ENCODE measurements around the gene SLC23A2. TPM values are rescaled to one million over a fixed set of nuclear protein-coding genes. Genes with fewer than 3 reads are reported as not detected.

Gene SLC23A2
- total RNA-seq, 1 experiment from 2014 or later, result 16.3 TPM

DNA sequence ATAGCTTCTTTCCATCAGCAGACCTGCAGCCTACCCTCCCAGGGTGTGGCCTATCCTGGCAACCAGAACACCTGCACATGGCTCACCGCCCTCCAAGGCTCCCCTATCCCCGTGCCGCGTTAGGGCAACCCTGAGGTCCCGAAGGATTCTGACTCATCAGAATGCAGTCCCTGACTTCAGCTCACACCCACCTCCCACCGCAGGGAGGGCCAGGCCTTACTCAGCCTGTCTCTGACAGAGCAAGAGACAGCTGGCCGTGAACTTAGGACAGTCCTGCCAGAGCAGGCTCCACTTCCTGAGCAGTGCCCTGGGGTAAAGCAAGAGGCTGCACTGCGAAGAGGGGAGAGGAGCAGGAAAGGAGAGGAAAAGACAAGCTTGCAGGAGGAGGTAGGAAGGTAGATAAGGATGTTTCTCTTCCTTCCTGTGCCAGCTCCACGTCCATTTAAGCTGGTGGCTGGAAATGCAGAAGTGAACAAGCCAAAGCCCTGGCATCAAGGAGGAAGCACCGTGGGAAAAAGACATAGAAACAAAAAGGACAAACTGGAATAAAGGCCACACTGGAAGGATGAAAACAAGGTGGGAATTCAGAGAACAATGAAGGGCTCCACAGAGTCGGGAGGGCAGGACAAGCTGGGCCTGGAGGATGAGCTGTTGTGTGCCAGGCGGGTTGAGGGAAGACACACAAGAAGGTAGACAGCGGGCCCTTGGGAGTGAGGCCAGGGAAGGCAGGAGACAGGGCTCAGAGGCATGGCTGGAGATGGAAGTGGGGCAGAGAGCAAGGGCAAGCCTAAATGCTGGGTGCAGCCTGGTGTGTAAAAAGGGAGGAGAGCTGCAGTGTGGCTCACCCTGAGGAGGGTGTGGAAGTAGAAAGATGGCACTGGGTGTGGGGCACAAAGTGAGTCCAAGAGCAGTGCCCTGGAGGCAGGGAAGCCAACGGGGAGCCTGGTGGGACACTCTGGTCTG lies 102.7 kb downstream of the SLC23A2 start:
- Histone ChIP-seq H4K20me1 (ENCODE audit: insufficient read depth) (no peaks in the 10 kb centered on the region), H3K79me2 (ENCODE audit: insufficient read depth, low read length) (no peaks in the 10 kb centered on the region; the same call in 1 of the 2 replicates), H3K36me3 (ENCODE audit: control insufficient read depth in 1 of 2, insufficient read depth in 2 of 2, low read length in 2 of 2) (peaks cover 0 to 3% of the 10 kb centered on the region in 2 experiments; a peak in 1 of 4 replicates), H2AFZ (ENCODE audit: low read depth, low read length, poor library complexity, severe bottlenecking) (no peak overlapping the region), H3K4me2 (ENCODE audit: low read length) (peak overlapping the region; percentile 50), H3K4me3 (replicated peaks in 1 of 2; ENCODE audit: low read depth in 1 of 2, low read length in 2 of 2) (no peak overlapping the region), H3K9me2 (ENCODE audit: insufficient read depth) (no peaks in the 10 kb centered on the region), H3K9ac (ENCODE audit: low read length) (no peak overlapping the region), H3K4me1 (ENCODE audit: control insufficient read depth in 1 of 2, insufficient read depth in 2 of 2, low read length in 2 of 2) (peaks cover 12 to 30% of the 10 kb centered on the region in 2 experiments), H3K27me3 (ENCODE audit: insufficient read depth, low read length) (no peaks in the 10 kb centered on the region), H3K27ac (ENCODE audit: low read depth, low read length) (no peak overlapping the region), H3K9me3 (ENCODE audit: control insufficient read depth in 1 of 2, insufficient read depth in 1 of 2, low read depth in 1 of 2, low read length in 2 of 2) (no peaks in the 10 kb centered on the region)
- intact Hi-C loops (cut with micrococcal nuclease), result no loop called here
- POLR2A ChIA-PET, result interaction anchor here (0.5 kb wide), 1 partner anchor 15 kb away, joined by 3 read pairs; no protein-coding TSS in a partner anchor
- no TSS peak for BruUV-seq (replicated peaks)
- DNase-seq (ENCODE audit: low read depth, low spot score), result peak; percentile 26
- ATAC-seq, result peak; percentile 88
- TF ChIP-seq CBX3 (IDR thresholded peaks at IDR 0.05; ENCODE audit: low read depth) (peak; percentile 48; the same call in 1 of the 2 replicates), CEBPB (IDR thresholded peaks at IDR 0.05; ENCODE audit: low read depth) (no peak), SP1 (IDR thresholded peaks at IDR 0.05; ENCODE audit: low read depth) (peak; percentile 50), ZFX (IDR thresholded peaks at IDR 0.05) (no peak), JUND (IDR thresholded peaks at IDR 0.05) (0 out of 2 replicates have a peak, but pooled peaks have one; percentile 39)
- TF ChIP-seq, protein P1, sequence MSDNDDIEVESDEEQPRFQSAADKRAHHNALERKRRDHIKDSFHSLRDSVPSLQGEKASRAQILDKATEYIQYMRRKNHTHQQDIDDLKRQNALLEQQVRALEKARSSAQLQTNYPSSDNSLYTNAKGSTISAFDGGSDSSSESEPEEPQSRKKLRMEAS (IDR thresholded peaks at IDR 0.05), result peak; percentile 72
- RAD21 ChIA-PET (ENCODE audit: low non-redundant PET in 1 of 2, low total read pairs in 2 of 2, uncharacterized antibody in 2 of 2, unreplicated experiment in 2 of 2), result interaction anchor here in 1 of 2 experiments (1.0 kb wide), 1 partner anchor 58 kb away, joined by 3 read pairs; no protein-coding TSS in a partner anchor
- CTCF ChIA-PET, result no interaction called here

DNA sequence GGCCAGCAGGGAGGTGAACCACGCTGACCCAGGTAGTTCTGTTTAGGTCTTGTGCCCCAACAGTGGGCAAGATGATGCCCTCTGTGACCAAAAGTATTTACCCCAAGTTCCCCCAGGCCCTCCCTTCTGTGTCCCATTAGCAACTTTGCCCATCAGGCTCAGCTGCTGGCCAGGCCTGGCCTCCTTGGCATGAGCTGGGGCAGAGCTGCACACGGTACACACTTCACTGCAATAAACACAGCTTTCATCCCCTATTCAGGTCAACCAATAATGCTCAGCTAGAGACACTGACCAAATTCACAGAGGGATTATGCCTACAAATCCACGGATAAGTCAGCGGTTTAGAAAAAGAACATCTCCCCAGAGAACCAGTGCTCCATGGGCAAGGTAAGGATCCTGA lies 103.7 kb downstream of the SLC23A2 start:
- CTCF ChIA-PET, result no interaction called here
- peak overlapping the region; percentile 50; the same call in 1 of the 2 replicates for H3K4me2 ChIP-seq (ENCODE audit: low read length)
- BruUV-seq (replicated peaks), result no TSS peak
- no peaks in the 10 kb centered on the region for H3K9me3 ChIP-seq (ENCODE audit: control insufficient read depth in 1 of 2, insufficient read depth in 1 of 2, low read depth in 1 of 2, low read length in 2 of 2)
- H3K79me2 ChIP-seq (ENCODE audit: insufficient read depth, low read length), result no peaks in the 10 kb centered on the region
- no peak overlapping the region for H3K9ac ChIP-seq (ENCODE audit: low read length)
- no peak overlapping the region for H3K27ac ChIP-seq (ENCODE audit: low read depth, low read length)
- no peak overlapping the region for H3K4me3 ChIP-seq (replicated peaks in 1 of 2; ENCODE audit: low read depth in 1 of 2, low read length in 2 of 2)
- no peaks in the 10 kb centered on the region for H4K20me1 ChIP-seq (ENCODE audit: insufficient read depth)
- no peaks in the 10 kb centered on the region for H3K27me3 ChIP-seq (ENCODE audit: insufficient read depth, low read length)
- POLR2A ChIA-PET, result interaction anchor here (0.5 kb wide), 1 partner anchor 16 kb away, joined by 3 read pairs; no protein-coding TSS in a partner anchor
- no peak overlapping the region for H2AFZ ChIP-seq (ENCODE audit: low read depth, low read length, poor library complexity, severe bottlenecking)
- TF ChIP-seq ZFX (IDR thresholded peaks at IDR 0.05) (no peak), SP1 (IDR thresholded peaks at IDR 0.05; ENCODE audit: low read depth) (no peak)
- TF ChIP-seq, protein P1 (IDR thresholded peaks at IDR 0.05), result no peak
- peaks cover 12 to 30% of the 10 kb centered on the region in 2 experiments for H3K4me1 ChIP-seq (ENCODE audit: control insufficient read depth in 1 of 2, insufficient read depth in 2 of 2, low read length in 2 of 2)
- DNase-seq (ENCODE audit: low read depth, low spot score) (no peak), ATAC-seq (0 out of 2 replicates have a peak, but pooled peaks have one; percentile 5)
- RAD21 ChIA-PET (ENCODE audit: low non-redundant PET in 1 of 2, low total read pairs in 2 of 2, uncharacterized antibody in 2 of 2, unreplicated experiment in 2 of 2), result interaction anchor here in 1 of 2 experiments (1.0 kb wide), 1 partner anchor 59 kb away, joined by 3 read pairs; no protein-coding TSS in a partner anchor
- H3K36me3 ChIP-seq (ENCODE audit: control insufficient read depth in 1 of 2, insufficient read depth in 2 of 2, low read length in 2 of 2), result peaks cover 0 to 3% of the 10 kb centered on the region in 2 experiments; a peak in 1 of 4 replicates
- H3K9me2 ChIP-seq (ENCODE audit: insufficient read depth), result no peaks in the 10 kb centered on the region
- intact Hi-C loops (cut with micrococcal nuclease), result no loop called here
